Measurements from ENCODE around the gene QRFP. TPM values are rescaled to one million over a fixed set of nuclear protein-coding genes. Genes with fewer than 3 reads are reported as not detected.

The QRFP gene
- total RNA-seq, 1 experiment from 2014 or later: not detected

DNA sequence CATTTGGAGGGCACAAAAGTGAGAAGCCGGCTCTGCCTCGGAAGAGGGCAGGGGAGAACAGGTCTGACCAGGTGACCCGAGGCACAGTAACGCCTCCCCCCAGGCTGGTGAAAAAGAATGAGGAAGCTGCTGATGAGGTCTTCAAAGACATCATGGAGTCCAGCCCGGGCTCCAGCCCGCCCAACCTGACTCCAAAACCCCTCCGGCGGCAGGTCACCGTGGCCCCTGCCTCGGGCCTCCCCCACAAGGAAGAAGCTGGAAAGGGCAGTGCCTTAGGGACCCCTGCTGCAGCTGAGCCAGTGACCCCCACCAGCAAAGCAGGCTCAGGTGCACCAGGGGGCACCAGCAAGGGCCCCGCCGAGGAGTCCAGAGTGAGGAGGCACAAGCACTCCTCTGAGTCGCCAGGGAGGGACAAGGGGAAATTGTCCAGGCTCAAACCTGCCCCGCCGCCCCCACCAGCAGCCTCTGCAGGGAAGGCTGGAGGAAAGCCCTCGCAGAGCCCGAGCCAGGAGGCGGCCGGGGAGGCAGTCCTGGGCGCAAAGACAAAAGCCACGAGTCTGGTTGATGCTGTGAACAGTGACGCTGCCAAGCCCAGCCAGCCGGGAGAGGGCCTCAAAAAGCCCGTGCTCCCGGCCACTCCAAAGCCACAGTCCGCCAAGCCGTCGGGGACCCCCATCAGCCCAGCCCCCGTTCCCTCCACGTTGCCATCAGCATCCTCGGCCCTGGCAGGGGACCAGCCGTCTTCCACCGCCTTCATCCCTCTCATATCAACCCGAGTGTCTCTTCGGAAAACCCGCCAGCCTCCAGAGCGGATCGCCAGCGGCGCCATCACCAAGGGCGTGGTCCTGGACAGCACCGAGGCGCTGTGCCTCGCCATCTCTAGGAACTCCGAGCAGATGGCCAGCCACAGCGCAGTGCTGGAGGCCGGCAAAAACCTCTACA lies 11.8 kb downstream of the QRFP start:
- Histone ChIP-seq H4K20me1 (ENCODE audit: low read length) (no peaks in the 10 kb centered on the region), H3K9me3 (ENCODE audit: low read length) (no peaks in the 10 kb centered on the region), H3F3A (ENCODE audit: low read length, unreplicated experiment) (no peaks in the 10 kb centered on the region), H3K27me3 (ENCODE audit: low read length) (no peaks in the 10 kb centered on the region), H3K4me3 (ENCODE audit: low read length) (no peak overlapping the region), H3K36me3 (ENCODE audit: low read depth, low read length) (no peaks in the 10 kb centered on the region; the same call in 1 of the 2 replicates), H3K4me2 (ENCODE audit: low read length) (no peak overlapping the region), H3K9ac (ENCODE audit: low read length) (no peak overlapping the region), H3K79me2 (ENCODE audit: low read length) (no peaks in the 10 kb centered on the region), H3K9me2 (replicated peaks; ENCODE audit: low read length) (no peaks in the 10 kb centered on the region), H2AFZ (ENCODE audit: low read length) (no peak overlapping the region), H3K27ac (ENCODE audit: low read length) (no peak overlapping the region), H3K4me1 (ENCODE audit: insufficient read depth, low read length) (no peaks in the 10 kb centered on the region; the same call in 1 of the 2 replicates)
- CTCF ChIA-PET: no interaction called here
- no peak for DNase-seq
- ATAC-seq: no peak
- intact Hi-C loops (cut with micrococcal nuclease): no loop called here
- no TSS peak for BruUV-seq (replicated peaks)
- POLR2A ChIA-PET (ENCODE audit: unreplicated experiment): no interaction called here
- no peak for TF ChIP-seq EZH2 (IDR thresholded peaks at IDR 0.05; ENCODE audit: low read length, unreplicated experiment)
- TF ChIP-seq, protein P1, sequence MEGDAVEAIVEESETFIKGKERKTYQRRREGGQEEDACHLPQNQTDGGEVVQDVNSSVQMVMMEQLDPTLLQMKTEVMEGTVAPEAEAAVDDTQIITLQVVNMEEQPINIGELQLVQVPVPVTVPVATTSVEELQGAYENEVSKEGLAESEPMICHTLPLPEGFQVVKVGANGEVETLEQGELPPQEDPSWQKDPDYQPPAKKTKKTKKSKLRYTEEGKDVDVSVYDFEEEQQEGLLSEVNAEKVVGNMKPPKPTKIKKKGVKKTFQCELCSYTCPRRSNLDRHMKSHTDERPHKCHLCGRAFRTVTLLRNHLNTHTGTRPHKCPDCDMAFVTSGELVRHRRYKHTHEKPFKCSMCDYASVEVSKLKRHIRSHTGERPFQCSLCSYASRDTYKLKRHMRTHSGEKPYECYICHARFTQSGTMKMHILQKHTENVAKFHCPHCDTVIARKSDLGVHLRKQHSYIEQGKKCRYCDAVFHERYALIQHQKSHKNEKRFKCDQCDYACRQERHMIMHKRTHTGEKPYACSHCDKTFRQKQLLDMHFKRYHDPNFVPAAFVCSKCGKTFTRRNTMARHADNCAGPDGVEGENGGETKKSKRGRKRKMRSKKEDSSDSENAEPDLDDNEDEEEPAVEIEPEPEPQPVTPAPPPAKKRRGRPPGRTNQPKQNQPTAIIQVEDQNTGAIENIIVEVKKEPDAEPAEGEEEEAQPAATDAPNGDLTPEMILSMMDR (conservative IDR thresholded peaks at IDR 0.05; ENCODE audit: low read depth, low read length): no peak
- TF ChIP-seq EZH2phosphoT487 (IDR thresholded peaks at IDR 0.05; ENCODE audit: borderline replicate concordance, low read length): no peak

DNA sequence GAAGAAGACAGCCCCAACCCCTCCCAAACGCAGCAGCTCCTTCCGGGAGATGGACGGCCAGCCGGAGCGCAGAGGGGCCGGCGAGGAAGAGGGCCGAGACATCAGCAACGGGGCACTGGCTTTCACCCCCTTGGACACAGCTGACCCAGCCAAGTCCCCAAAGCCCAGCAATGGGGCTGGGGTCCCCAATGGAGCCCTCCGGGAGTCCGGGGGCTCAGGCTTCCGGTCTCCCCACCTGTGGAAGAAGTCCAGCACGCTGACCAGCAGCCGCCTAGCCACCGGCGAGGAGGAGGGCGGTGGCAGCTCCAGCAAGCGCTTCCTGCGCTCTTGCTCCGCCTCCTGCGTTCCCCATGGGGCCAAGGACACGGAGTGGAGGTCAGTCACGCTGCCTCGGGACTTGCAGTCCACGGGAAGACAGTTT lies 12.5 kb downstream of the QRFP start:
- BruUV-seq (replicated peaks): no TSS peak
- Histone ChIP-seq H3K9me2 (replicated peaks; ENCODE audit: low read length) (no peaks in the 10 kb centered on the region), H3K36me3 (ENCODE audit: low read depth, low read length) (no peaks in the 10 kb centered on the region; the same call in 1 of the 2 replicates), H3K27ac (ENCODE audit: low read length) (no peak overlapping the region), H3K4me1 (ENCODE audit: insufficient read depth, low read length) (no peaks in the 10 kb centered on the region; the same call in 1 of the 2 replicates), H4K20me1 (ENCODE audit: low read length) (no peaks in the 10 kb centered on the region), H3K79me2 (ENCODE audit: low read length) (no peaks in the 10 kb centered on the region), H3F3A (ENCODE audit: low read length, unreplicated experiment) (no peaks in the 10 kb centered on the region), H3K27me3 (ENCODE audit: low read length) (no peaks in the 10 kb centered on the region), H3K4me2 (ENCODE audit: low read length) (no peak overlapping the region), H3K9me3 (ENCODE audit: low read length) (no peaks in the 10 kb centered on the region), H3K4me3 (ENCODE audit: low read length) (no peak overlapping the region), H2AFZ (ENCODE audit: low read length) (no peak overlapping the region), H3K9ac (ENCODE audit: low read length) (no peak overlapping the region)
- intact Hi-C loops (cut with micrococcal nuclease): no loop called here
- no peak for DNase-seq
- ChIA-PET POLR2A (ENCODE audit: unreplicated experiment) (no interaction called here), CTCF (no interaction called here)
- TF ChIP-seq EZH2phosphoT487 (IDR thresholded peaks at IDR 0.05; ENCODE audit: borderline replicate concordance, low read length) (no peak), EZH2 (IDR thresholded peaks at IDR 0.05; ENCODE audit: low read length, unreplicated experiment) (no peak)
- TF ChIP-seq, protein P1 (conservative IDR thresholded peaks at IDR 0.05; ENCODE audit: low read depth, low read length): no peak
- ATAC-seq: no peak

DNA sequence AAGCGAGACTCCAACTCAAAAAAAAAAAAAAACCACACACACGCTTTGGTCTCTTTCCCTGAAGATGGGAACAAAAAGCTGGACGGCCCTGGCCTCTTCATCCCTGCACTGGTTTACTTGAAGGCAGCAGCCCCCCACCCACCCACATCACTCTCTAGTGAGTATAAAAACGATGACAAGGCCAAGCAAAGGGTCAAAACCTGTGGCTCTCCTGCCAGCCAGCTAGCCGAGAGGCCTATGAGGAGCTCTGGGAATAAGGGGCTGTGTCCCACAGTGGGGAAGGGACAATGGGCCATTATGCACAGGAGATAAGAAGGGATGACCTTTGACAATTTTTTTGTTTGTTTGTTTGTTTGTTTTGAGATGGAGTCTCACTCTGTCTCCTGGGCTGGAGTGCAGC lies 13.1 kb downstream of the QRFP start:
- H3K79me2 ChIP-seq (ENCODE audit: low read length): no peaks in the 10 kb centered on the region
- no peaks in the 10 kb centered on the region for H4K20me1 ChIP-seq (ENCODE audit: low read length)
- H3K36me3 ChIP-seq (ENCODE audit: low read depth, low read length): peaks cover 1% of the 10 kb centered on the region
- DNase-seq (no peak), ATAC-seq (no peak)
- TF ChIP-seq, protein P1 (conservative IDR thresholded peaks at IDR 0.05; ENCODE audit: low read depth, low read length): no peak
- no peak for TF ChIP-seq EZH2phosphoT487 (IDR thresholded peaks at IDR 0.05; ENCODE audit: borderline replicate concordance, low read length)
- TF ChIP-seq EZH2 (IDR thresholded peaks at IDR 0.05; ENCODE audit: low read length, unreplicated experiment): no peak
- no peak overlapping the region for H2AFZ ChIP-seq (ENCODE audit: low read length)
- ChIA-PET CTCF (interaction anchor here (0.5 kb wide), 1 partner anchor 30 kb away, joined by 8 read pairs; no protein-coding TSS in a partner anchor), POLR2A (ENCODE audit: unreplicated experiment) (no interaction called here)
- intact Hi-C loops (cut with micrococcal nuclease): no loop called here
- H3K27me3 ChIP-seq (ENCODE audit: low read length): no peaks in the 10 kb centered on the region
- H3K4me3 ChIP-seq (ENCODE audit: low read length): no peak overlapping the region
- H3K4me2 ChIP-seq (ENCODE audit: low read length): no peak overlapping the region
- no peaks in the 10 kb centered on the region; the same call in 1 of the 2 replicates for H3K4me1 ChIP-seq (ENCODE audit: insufficient read depth, low read length)
- BruUV-seq (replicated peaks): no TSS peak
- no peak overlapping the region for H3K9ac ChIP-seq (ENCODE audit: low read length)
- no peaks in the 10 kb centered on the region for H3F3A ChIP-seq (ENCODE audit: low read length, unreplicated experiment)
- H3K27ac ChIP-seq (ENCODE audit: low read length): no peak overlapping the region
- no peaks in the 10 kb centered on the region for H3K9me2 ChIP-seq (replicated peaks; ENCODE audit: low read length)
- no peaks in the 10 kb centered on the region for H3K9me3 ChIP-seq (ENCODE audit: low read length)
